Activated B cell treated with CpG ODN at 0.5 μM for 24 hours (primary cell): ENCODE results near the gene CRKL. TPM values are rescaled to one million over a fixed set of nuclear protein-coding genes. Genes with fewer than 3 reads are reported as not detected.

Source experiments
- ATAC-seq: fragments of 200-7000 bp; cut with Tn5 transposase; one replicate; pipeline ENCODE4 v1.10.0; 2021; ENCODE audit warnings: low read depth, mild to moderate bottlenecking, moderate library complexity
- CTCF ChIA-PET: fragments of 350-600 bp; sonication (Branson Sonifier 250); formaldehyde crosslinking; loops from one replicate; lab custom pipeline; 2021; ENCODE audit warnings: antibody characterized with exemption; lab: Charles Lee
- POLR2A ChIA-PET: fragments of 350-600 bp; sonication (Branson Sonifier 250); formaldehyde crosslinking; loops from one replicate; lab custom pipeline; 2021; ENCODE audit warnings: antibody characterized with exemption; lab: Charles Lee
- DNase-seq: peaks from one replicate; pipeline ENCODE4 v3.0.0; 2022
- H3K27ac Mint-ChIP-seq: one replicate; pipeline ENCODE4 v1.8.0; 2020; ENCODE audit warnings: mixed read lengths
- H3K27me3 Mint-ChIP-seq: one replicate; pipeline ENCODE4 v1.8.0; 2021; ENCODE audit warnings: mixed read lengths
- H3K36me3 Mint-ChIP-seq: one replicate; pipeline ENCODE4 v1.8.0; 2021; ENCODE audit warnings: low read depth, mixed read lengths
- H3K4me1 Mint-ChIP-seq: one replicate; pipeline ENCODE4 v1.8.0; 2021; ENCODE audit warnings: mixed read lengths
- H3K4me3 Mint-ChIP-seq: one replicate; pipeline ENCODE4 v1.8.0; 2020; ENCODE audit warnings: mild to moderate bottlenecking, mixed read lengths
- H3K9me3 Mint-ChIP-seq: one replicate; pipeline ENCODE4 v1.8.0; 2020; ENCODE audit warnings: mixed read lengths
- intact Hi-C: fragments of 100-400 bp; cut with micrococcal nuclease; formaldehyde crosslinking; loops from one replicate; pipeline ENCODE4 v1.15.1; 2024
- total RNA-seq: library from RNA; stranded (reverse); gene quantifications from 2 replicates; pipeline ENCODE4 v1.2.3, GENCODE V29; 2022
- TF ChIP-seq, protein P1 (sequence below): fragments of 200-600 bp; IDR thresholded peaks from one replicate; pipeline ENCODE4 v1.8.0; 2022; ENCODE audit warnings: antibody characterized with exemption, mild to moderate bottlenecking

CRKL gene
- total RNA-seq: 51.1 and 55.7 TPM in 2 replicates

GRCh38 chr22:20916916-20917810 lies at the start of gene CRKL:
Gene CRKL (plus strand): TSS chr22:20917407. CDS start chr22:20917935, 528 bp downstream.
- Mint-ChIP-seq H3K4me1 (peaks cover 44% of the 10 kb centered on the region), H3K4me3 (peak within 1 kb of the TSS; percentile 97), H3K27ac (peak within 1 kb of the TSS; percentile 94), H3K27me3 (no peaks in the 10 kb centered on the region), H3K36me3 (peaks cover 21% of the 10 kb centered on the region), H3K9me3 (no peaks in the 10 kb centered on the region)
- ChIA-PET POLR2A (interaction anchor here (0.5 to 1.4 kb wide), 6 partner anchors 9 to 361 kb away, joined by 3 to 6 read pairs (median 4); partner anchors contain the start of genes LZTR1 and THAP7), CTCF (interaction anchor here (1.3 kb wide), 1 partner anchor 9 kb away, joined by 3 read pairs; no protein-coding TSS in a partner anchor)
- intact Hi-C loops: loop anchor here (1.0 to 5.0 kb wide), 4 partner anchors 40 to 950 kb away; partner anchors contain the start of genes MAPK1 and PI4KA
- ATAC-seq: peak; percentile 97
- DNase-seq: peak; percentile 89
- TF ChIP-seq, protein P1, sequence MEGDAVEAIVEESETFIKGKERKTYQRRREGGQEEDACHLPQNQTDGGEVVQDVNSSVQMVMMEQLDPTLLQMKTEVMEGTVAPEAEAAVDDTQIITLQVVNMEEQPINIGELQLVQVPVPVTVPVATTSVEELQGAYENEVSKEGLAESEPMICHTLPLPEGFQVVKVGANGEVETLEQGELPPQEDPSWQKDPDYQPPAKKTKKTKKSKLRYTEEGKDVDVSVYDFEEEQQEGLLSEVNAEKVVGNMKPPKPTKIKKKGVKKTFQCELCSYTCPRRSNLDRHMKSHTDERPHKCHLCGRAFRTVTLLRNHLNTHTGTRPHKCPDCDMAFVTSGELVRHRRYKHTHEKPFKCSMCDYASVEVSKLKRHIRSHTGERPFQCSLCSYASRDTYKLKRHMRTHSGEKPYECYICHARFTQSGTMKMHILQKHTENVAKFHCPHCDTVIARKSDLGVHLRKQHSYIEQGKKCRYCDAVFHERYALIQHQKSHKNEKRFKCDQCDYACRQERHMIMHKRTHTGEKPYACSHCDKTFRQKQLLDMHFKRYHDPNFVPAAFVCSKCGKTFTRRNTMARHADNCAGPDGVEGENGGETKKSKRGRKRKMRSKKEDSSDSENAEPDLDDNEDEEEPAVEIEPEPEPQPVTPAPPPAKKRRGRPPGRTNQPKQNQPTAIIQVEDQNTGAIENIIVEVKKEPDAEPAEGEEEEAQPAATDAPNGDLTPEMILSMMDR: peak; percentile 66

GRCh38 chr22:20868025-20868962 lies 48.9 kb upstream of the CRKL start:
- Mint-ChIP-seq H3K4me3 (no peak overlapping the region), H3K27me3 (no peaks in the 10 kb centered on the region), H3K36me3 (peaks cover 48% of the 10 kb centered on the region), H3K9me3 (no peaks in the 10 kb centered on the region), H3K27ac (no peak overlapping the region), H3K4me1 (no peaks in the 10 kb centered on the region)
- intact Hi-C loops: no loop called here
- TF ChIP-seq, protein P1: no peak
- ChIA-PET POLR2A (no interaction called here), CTCF (no interaction called here)
- ATAC-seq: no peak
- no peak for DNase-seq

DNA sequence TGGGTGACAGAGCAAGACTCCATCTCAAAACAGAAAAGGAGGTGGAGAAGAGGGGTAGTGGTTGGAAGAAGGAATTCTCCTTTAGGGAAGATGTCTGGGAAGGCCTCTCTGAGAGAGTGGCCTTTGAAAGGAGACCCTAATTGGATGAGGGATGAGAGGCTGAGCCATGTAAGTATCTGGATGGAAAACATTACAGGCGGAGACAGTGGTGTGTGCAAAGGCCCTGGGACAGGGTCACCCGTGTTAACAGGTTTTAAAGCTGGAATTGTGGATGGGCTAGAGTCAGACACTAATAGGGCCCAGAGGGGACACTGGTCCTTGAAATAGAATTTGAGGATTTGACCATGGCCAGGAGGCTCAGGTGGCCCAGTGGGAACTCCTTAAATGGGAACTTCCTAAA lies 48.0 kb upstream of the CRKL start:
- ChIA-PET CTCF (no interaction called here), POLR2A (no interaction called here)
- Mint-ChIP-seq H3K4me3 (no peak overlapping the region), H3K27ac (no peak overlapping the region), H3K9me3 (no peaks in the 10 kb centered on the region), H3K27me3 (no peaks in the 10 kb centered on the region), H3K4me1 (no peaks in the 10 kb centered on the region), H3K36me3 (peaks cover 41% of the 10 kb centered on the region)
- ATAC-seq (no peak), DNase-seq (no peak)
- TF ChIP-seq, protein P1: no peak
- intact Hi-C loops: no loop called here

DNA sequence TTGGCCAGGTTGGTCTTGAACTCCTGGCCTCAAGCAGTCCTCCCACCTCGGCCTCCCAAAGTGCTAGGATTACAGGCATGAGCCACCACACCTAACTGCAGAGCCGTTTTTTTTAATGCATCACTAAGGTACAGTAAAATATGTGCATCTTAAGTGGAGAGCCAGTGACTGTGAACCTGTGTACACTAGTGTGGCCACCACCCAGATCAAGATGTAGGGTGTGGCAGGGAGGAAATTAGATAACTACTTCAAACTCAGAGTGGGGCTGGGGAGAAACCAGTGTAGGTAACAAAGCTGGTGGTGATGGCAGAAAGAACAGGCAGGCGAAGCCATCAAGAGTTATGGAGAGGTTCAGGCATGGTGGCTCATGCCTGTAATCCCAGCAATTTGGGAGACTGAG lies 44.0 kb upstream of the CRKL start:
- Mint-ChIP-seq H3K4me3 (no peak overlapping the region), H3K27ac (no peak overlapping the region), H3K4me1 (no peaks in the 10 kb centered on the region), H3K9me3 (no peaks in the 10 kb centered on the region), H3K27me3 (no peaks in the 10 kb centered on the region), H3K36me3 (peaks cover 50% of the 10 kb centered on the region)
- ChIA-PET CTCF (no interaction called here), POLR2A (interaction anchor here (0.6 kb wide), 1 partner anchor 142 kb away, joined by 3 read pairs; the partner anchor contains the start of gene P2RX6)
- TF ChIP-seq, protein P1: no peak
- no peak for DNase-seq
- ATAC-seq: no peak
- intact Hi-C loops: no loop called here
